8988T (cell line): ENCODE measurements around the gene KCNQ5.

Experiments
- DNase-seq: peaks from one replicate; pipeline ENCODE4 v3.0.0; 2011

Gene KCNQ5

GRCh38 chr6:73028124-73028766 lies 406.4 kb downstream of the KCNQ5 start:
- DNase-seq, result no peak

- no peak for DNase-seq
Observed at GRCh38 chr6:73028893-73029450, 407.1 kb downstream of the KCNQ5 start.

GRCh38 chr6:73030257-73030656 lies 408.4 kb downstream of the KCNQ5 start:
- no peak for DNase-seq

- no peak for DNase-seq
Observed at GRCh38 chr6:73030791-73031782, 409.2 kb downstream of the KCNQ5 start.

- DNase-seq, result no peak
Observed at GRCh38 chr6:73032586-73032985, 410.7 kb downstream of the KCNQ5 start.

- no peak for DNase-seq
Observed at GRCh38 chr6:73036689-73037088, 414.8 kb downstream of the KCNQ5 start.

- no peak for DNase-seq
Observed at GRCh38 chr6:73041051-73041450, 419.2 kb downstream of the KCNQ5 start.

- no peak for DNase-seq
Observed at GRCh38 chr6:73042892-73043291, 421.0 kb downstream of the KCNQ5 start.

- no peak for DNase-seq
Observed at GRCh38 chr6:73043446-73043845, 421.6 kb downstream of the KCNQ5 start.

- no peak for DNase-seq
Observed at GRCh38 chr6:73045609-73046008, 423.7 kb downstream of the KCNQ5 start.

- DNase-seq, result no peak
Observed at GRCh38 chr6:73047801-73048200, 425.9 kb downstream of the KCNQ5 start.

- DNase-seq, result no peak
Observed at GRCh38 chr6:73049971-73050594, 428.2 kb downstream of the KCNQ5 start.

- no peak for DNase-seq
Observed at GRCh38 chr6:73050706-73051105, 428.8 kb downstream of the KCNQ5 start.

GRCh38 chr6:73051147-73051546 lies 429.3 kb downstream of the KCNQ5 start:
- no peak for DNase-seq

- no peak for DNase-seq
Observed at GRCh38 chr6:73054958-73055357, 433.1 kb downstream of the KCNQ5 start.

- no peak for DNase-seq
Observed at GRCh38 chr6:73058736-73059135, 436.9 kb downstream of the KCNQ5 start.

- DNase-seq, result no peak
Observed at GRCh38 chr6:73062130-73062529, 440.3 kb downstream of the KCNQ5 start.

GRCh38 chr6:73062837-73063236 lies 441.0 kb downstream of the KCNQ5 start:
- DNase-seq, result no peak

- DNase-seq, result no peak
Observed at GRCh38 chr6:73064266-73064665, 442.4 kb downstream of the KCNQ5 start.

- no peak for DNase-seq
Observed at GRCh38 chr6:73073238-73073637, 451.4 kb downstream of the KCNQ5 start.

GRCh38 chr6:73074175-73074574 lies 452.3 kb downstream of the KCNQ5 start:
- DNase-seq, result no peak

- no peak for DNase-seq
Observed at GRCh38 chr6:73076211-73076954, 454.5 kb downstream of the KCNQ5 start.
